A673 (cell line): Measurements from ENCODE around the gene CHST2.

ENCODE experiments used
- EZH2 ChIP-seq: fragments of 200-600 bp; sonication (generic); IDR thresholded peaks from 2 replicates; pipeline ENCODE4 v1.6.1; 2017; ENCODE audit warnings: borderline replicate concordance, low read depth, mild to moderate bottlenecking, mixed read lengths, antibody characterized with exemption, low read length; ENCODE audit not compliant: poor library complexity, severe bottlenecking
- TF ChIP-seq, protein P1 (sequence below): fragments of 300-800, 200-600 bp; sonication (generic); conservative IDR thresholded peaks from 2 replicates; pipeline ENCODE4 v1.5.1; 2017; ENCODE audit warnings: low read depth, mild to moderate bottlenecking, antibody characterized with exemption, low read length, moderate library complexity, mixed read lengths

DNA sequence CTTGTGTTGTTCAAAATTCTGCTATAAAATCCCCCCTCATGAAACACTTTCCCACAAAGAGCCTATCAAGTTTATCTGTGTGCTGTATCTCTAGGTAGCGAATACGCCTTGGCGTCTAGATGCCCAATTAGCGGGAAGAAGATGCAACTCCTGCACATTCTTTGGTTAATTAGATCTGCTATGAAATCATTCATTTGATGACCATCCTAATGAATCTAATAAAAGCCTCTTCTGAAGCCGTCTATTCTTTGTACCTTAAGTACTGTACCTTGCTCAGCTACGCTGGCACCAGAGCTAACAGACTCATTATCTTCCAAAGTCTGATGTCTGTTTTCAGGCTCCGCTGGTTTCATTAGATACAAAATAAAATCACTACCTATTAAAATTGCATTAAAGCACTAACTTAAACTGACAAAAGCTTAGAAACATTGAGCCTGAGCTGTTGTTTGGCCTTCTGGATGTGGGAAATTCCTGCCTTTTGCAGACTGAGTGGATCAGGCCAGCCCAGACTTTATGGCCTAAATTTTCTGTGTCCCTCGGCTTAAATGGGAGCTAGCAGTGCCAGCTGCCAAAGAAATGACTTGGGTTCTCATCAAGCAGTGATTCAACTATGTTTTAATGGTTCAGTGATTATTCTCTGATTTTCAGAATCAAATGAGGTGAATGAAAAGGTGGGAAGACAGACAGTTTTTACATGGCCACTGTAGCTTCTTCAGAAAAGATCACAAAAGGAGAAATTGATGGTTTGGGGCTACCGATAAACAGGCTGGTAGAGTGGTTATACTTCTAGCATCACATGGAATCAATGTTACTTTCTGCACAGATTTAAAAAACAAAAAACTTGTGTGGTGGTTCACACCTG is 28.4 kb upstream of the CHST2 start:
- TF ChIP-seq, protein P1, sequence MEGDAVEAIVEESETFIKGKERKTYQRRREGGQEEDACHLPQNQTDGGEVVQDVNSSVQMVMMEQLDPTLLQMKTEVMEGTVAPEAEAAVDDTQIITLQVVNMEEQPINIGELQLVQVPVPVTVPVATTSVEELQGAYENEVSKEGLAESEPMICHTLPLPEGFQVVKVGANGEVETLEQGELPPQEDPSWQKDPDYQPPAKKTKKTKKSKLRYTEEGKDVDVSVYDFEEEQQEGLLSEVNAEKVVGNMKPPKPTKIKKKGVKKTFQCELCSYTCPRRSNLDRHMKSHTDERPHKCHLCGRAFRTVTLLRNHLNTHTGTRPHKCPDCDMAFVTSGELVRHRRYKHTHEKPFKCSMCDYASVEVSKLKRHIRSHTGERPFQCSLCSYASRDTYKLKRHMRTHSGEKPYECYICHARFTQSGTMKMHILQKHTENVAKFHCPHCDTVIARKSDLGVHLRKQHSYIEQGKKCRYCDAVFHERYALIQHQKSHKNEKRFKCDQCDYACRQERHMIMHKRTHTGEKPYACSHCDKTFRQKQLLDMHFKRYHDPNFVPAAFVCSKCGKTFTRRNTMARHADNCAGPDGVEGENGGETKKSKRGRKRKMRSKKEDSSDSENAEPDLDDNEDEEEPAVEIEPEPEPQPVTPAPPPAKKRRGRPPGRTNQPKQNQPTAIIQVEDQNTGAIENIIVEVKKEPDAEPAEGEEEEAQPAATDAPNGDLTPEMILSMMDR: no peak
- no peak for TF ChIP-seq EZH2
